Dendritic cell treated with granulocyte-macrophage colony-stimulating factor and Interleukin-4, amounts not matched to agents 40 ng/mL and 50 ng/mL, for 4 days (primary cell): ENCODE results near the gene ADPGK.
"Not testable (repeated sequence)": the region's sequence is repeated elsewhere in the genome, so short reads cannot be mapped to it uniquely, and the experiment has no call there.

Experiments used
- H3K27ac Mint-ChIP-seq: one replicate; pipeline ENCODE4 v1.8.0; 2022; ENCODE audit warnings: mild to moderate bottlenecking, mixed read lengths
- H3K27me3 Mint-ChIP-seq: one replicate; pipeline ENCODE4 v1.8.0; 2022; ENCODE audit warnings: mild to moderate bottlenecking, mixed read lengths
- H3K36me3 Mint-ChIP-seq: one replicate; pipeline ENCODE4 v1.8.0; 2022; ENCODE audit warnings: low read depth, mixed read lengths
- H3K4me1 Mint-ChIP-seq: one replicate; pipeline ENCODE4 v1.8.0; 2022; ENCODE audit warnings: low read depth, mixed read lengths
- H3K4me3 Mint-ChIP-seq: one replicate; pipeline ENCODE4 v1.8.0; 2022; ENCODE audit warnings: mild to moderate bottlenecking, moderate library complexity, mixed read lengths
- H3K9me3 Mint-ChIP-seq: one replicate; pipeline ENCODE4 v1.8.0; 2022; ENCODE audit warnings: mixed read lengths
- intact Hi-C: fragments of 100-400 bp; cut with micrococcal nuclease; formaldehyde crosslinking; loops from one replicate; pipeline ENCODE4 v1.15.0; 2022

Gene ADPGK

DNA sequence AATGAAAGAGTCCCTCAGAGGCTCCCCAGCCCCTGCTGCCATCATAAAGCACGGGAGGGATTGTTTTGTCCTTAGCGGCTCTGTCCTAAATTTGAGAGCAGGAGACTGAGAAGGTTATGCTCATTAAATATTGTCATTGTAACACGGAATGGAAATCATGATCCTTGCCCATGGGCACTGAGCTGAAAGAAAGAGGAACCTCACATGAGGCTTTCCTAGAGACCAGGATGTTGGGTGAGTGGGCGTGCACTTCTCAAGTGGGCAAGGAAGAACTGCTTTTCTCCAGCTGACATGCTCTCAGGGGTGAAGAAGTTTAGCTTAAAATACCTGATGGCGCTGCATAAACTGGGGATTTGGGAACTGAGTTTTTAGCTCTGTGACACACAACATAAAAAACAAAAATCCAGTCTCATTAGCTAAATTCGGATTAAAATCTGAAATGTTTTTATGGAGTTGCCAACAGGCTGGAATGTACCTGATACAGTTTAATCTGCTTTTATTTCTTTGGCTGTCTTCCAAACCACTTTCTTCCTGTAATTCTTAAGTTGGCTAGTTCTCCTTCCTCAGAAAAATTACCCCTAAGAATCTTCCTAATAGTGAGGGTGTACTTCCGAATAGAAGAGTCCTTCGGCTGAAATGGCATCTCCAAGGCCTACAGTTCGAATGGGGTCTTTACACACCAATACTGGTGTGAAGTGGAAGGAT is 31.7 kb downstream of the ADPGK start:
- intact Hi-C loops: no loop called here
- Mint-ChIP-seq H3K9me3 (no peaks in the 10 kb centered on the region), H3K4me3 (no peak overlapping the region), H3K4me1 (peaks cover 56% of the 10 kb centered on the region), H3K36me3 (peaks cover 91% of the 10 kb centered on the region), H3K27me3 (no peaks in the 10 kb centered on the region), H3K27ac (peak overlapping the region; percentile 83)

DNA sequence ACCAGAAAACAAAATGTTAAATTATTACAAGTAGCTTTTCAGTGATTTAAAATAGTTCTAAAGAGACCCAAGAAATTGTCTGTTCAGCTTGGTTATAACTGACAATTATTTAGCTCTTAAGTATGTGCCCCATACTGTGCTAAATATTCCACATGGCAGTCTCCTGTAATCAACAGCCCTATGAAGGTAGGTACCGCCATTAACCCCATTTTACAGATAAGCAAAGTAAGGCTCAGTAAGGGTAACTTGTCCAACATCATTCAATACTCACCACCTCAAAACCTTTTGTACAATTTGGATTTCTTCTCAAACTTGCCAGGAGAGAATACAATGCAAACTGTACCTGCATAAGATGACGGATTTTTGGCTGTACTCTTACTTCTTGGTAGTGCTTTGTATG is 33.9 kb downstream of the ADPGK start:
- no peak overlapping the region for H3K27ac Mint-ChIP-seq
- H3K4me3 Mint-ChIP-seq: no peak overlapping the region
- no peaks in the 10 kb centered on the region for H3K9me3 Mint-ChIP-seq
- peaks cover 34% of the 10 kb centered on the region for H3K4me1 Mint-ChIP-seq
- no peaks in the 10 kb centered on the region for H3K27me3 Mint-ChIP-seq
- H3K36me3 Mint-ChIP-seq: peaks cover 87% of the 10 kb centered on the region
- intact Hi-C loops: no loop called here

DNA sequence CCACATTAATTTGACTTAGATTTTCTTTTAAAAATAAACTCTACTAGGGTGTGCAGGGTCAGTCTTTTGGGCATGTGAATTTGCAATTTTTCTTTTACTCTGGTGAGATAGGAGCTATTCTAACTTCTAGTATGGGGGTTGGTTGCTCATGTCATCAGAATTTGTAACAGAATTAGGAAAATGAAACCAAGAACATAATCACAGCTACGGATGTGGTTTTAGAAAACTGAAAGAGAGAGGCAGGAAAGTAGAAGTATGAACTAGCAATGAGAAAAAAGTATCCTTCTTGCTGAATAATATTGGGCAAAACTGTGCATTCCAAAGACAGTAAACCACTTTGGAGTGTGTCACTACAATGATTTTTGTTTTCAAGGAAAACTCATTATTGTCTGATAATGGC is 43.3 kb downstream of the ADPGK start:
- Mint-ChIP-seq H3K27me3 (no peaks in the 10 kb centered on the region), H3K9me3 (no peaks in the 10 kb centered on the region), H3K36me3 (peaks cover 88% of the 10 kb centered on the region), H3K4me3 (no peak overlapping the region), H3K4me1 (peaks cover 34% of the 10 kb centered on the region), H3K27ac (no peak overlapping the region)
- intact Hi-C loops: no loop called here

DNA sequence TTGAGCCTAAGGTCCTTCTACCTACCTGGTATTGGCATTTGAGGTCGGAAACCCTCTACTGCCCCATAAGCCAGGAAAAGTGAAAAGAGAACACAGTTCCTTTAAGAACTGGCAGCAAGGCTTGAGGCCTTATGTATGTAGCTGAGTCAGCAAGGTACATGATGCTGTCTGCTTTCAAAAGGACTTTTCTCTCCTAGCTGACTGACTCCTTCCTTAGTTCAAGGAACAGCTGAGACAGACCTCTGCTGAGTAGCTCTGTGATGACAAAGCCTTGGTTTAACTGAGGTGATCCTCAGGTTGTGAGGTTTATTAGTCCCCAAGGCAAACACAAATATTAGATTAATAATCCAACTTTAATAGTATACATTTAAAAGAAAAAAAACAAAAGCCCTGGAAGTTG is 45.8 kb downstream of the ADPGK start:
- intact Hi-C loops: no loop called here
- Mint-ChIP-seq H3K27ac (no peak overlapping the region), H3K4me1 (peaks cover 34% of the 10 kb centered on the region), H3K36me3 (peaks cover 81% of the 10 kb centered on the region), H3K4me3 (no peak overlapping the region), H3K27me3 (no peaks in the 10 kb centered on the region), H3K9me3 (no peaks in the 10 kb centered on the region)

- intact Hi-C loops: no loop called here
- H3K4me1 Mint-ChIP-seq: peaks cover 34% of the 10 kb centered on the region
- no peak overlapping the region for H3K27ac Mint-ChIP-seq
- H3K27me3 Mint-ChIP-seq: no peaks in the 10 kb centered on the region
- H3K4me3 Mint-ChIP-seq: no peak overlapping the region
- H3K36me3 Mint-ChIP-seq: peaks cover 79% of the 10 kb centered on the region
- no peaks in the 10 kb centered on the region for H3K9me3 Mint-ChIP-seq
Measured at GRCh38 chr15:72737061-72737460, 46.5 kb downstream of the ADPGK start.

DNA sequence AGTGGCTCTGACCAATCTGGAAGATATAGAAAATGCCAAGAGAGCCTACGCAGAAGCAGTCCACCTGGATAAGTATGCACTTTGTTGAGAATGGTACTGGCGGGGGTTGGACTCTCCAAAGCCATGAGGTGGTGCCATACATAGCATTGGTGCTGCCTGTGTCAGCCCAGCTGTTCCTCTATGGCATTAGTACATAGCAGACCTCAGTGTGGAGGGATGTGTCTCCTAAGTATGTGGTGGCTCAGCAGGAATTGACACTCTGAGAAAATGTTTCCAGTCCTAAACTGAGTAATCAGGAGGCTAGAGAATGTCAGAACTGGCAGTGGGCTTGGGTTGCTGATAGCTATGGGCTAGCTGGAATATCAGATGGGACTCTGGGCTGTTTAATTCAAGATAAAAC is 48.4 kb downstream of the ADPGK start:
- Mint-ChIP-seq H3K36me3 (peaks cover 67% of the 10 kb centered on the region), H3K4me3 (no peak overlapping the region), H3K4me1 (peaks cover 15% of the 10 kb centered on the region), H3K27me3 (no peaks in the 10 kb centered on the region), H3K27ac (no peak overlapping the region), H3K9me3 (no peaks in the 10 kb centered on the region)
- intact Hi-C loops: no loop called here

- no peaks in the 10 kb centered on the region for H3K27me3 Mint-ChIP-seq
- H3K36me3 Mint-ChIP-seq: peaks cover 58% of the 10 kb centered on the region
- no peaks in the 10 kb centered on the region for H3K9me3 Mint-ChIP-seq
- intact Hi-C loops: no loop called here
- peaks cover 6% of the 10 kb centered on the region for H3K4me1 Mint-ChIP-seq
- no peak overlapping the region for H3K4me3 Mint-ChIP-seq
- H3K27ac Mint-ChIP-seq: no peak overlapping the region
Measured at GRCh38 chr15:72733941-72734738, 49.4 kb downstream of the ADPGK start.

DNA sequence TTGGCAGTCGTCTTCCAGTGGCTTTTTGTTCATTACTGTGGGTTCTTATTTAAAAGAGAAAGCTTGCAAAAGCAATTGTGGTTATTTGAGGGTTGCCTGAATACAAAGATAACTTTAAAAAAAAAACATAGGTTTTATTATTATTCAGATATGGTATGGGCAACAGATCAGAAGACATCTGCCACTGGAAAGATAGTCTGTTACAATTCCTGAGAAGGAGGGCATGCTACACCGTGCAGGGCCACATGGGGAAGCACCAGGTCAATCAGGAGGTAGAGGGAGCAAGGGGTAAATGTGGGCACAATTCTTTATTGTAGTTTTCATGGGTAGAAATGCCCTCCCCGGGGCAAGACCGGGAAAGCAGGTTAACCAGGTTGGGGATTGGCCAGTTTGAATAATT is 51.0 kb downstream of the ADPGK start:
- H3K4me3 Mint-ChIP-seq: no peak overlapping the region
- no peaks in the 10 kb centered on the region for H3K27me3 Mint-ChIP-seq
- peaks cover 58% of the 10 kb centered on the region for H3K36me3 Mint-ChIP-seq
- H3K9me3 Mint-ChIP-seq: no peaks in the 10 kb centered on the region
- no peaks in the 10 kb centered on the region for H3K4me1 Mint-ChIP-seq
- no peak overlapping the region for H3K27ac Mint-ChIP-seq
- intact Hi-C loops: no loop called here

GRCh38 chr15:72732086-72732485 is 51.5 kb downstream of the ADPGK start:
- H3K27ac Mint-ChIP-seq: no peak overlapping the region
- H3K4me1 Mint-ChIP-seq: peaks cover under 1% of the 10 kb centered on the region
- H3K36me3 Mint-ChIP-seq: peaks cover 57% of the 10 kb centered on the region
- H3K4me3 Mint-ChIP-seq: no peak overlapping the region
- no peaks in the 10 kb centered on the region for H3K9me3 Mint-ChIP-seq
- intact Hi-C loops: no loop called here
- no peaks in the 10 kb centered on the region for H3K27me3 Mint-ChIP-seq

- intact Hi-C loops: no loop called here
- no peak overlapping the region for H3K27ac Mint-ChIP-seq
- peaks cover 11% of the 10 kb centered on the region for H3K4me1 Mint-ChIP-seq
- H3K9me3 Mint-ChIP-seq: no peaks in the 10 kb centered on the region
- H3K27me3 Mint-ChIP-seq: no peaks in the 10 kb centered on the region
- peaks cover 48% of the 10 kb centered on the region for H3K36me3 Mint-ChIP-seq
- no peak overlapping the region for H3K4me3 Mint-ChIP-seq
Measured at GRCh38 chr15:72728821-72729220, 54.7 kb downstream of the ADPGK start.

GRCh38 chr15:72728249-72728648 is 55.3 kb downstream of the ADPGK start:
- H3K9me3 Mint-ChIP-seq, intact Hi-C loops, H3K4me3 Mint-ChIP-seq, H3K27me3 Mint-ChIP-seq, H3K27ac Mint-ChIP-seq: not testable (repeated sequence)
- H3K4me1 Mint-ChIP-seq: peaks cover 11% of the 10 kb centered on the region
- H3K36me3 Mint-ChIP-seq: peaks cover 48% of the 10 kb centered on the region

DNA sequence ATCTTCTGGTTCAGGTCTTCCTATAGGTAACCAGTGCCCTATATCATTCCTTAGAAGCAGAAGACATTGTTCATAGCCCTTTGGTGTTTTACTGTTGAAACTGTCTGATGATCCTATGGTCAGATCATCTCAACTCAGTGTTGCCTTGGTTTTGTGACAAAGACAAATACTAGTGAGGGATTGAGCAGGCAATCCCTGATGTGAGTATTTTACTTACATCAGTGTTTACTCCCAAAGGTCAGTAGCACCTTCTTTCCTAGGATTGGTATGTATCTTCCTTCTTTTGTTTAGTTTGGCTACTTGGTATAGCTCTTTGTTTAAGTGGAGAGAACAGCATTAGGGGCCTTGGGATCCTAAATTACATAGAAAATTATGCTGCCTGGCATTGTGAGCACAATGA is 56.4 kb downstream of the ADPGK start:
- Mint-ChIP-seq H3K27ac (no peak overlapping the region), H3K27me3 (no peaks in the 10 kb centered on the region), H3K36me3 (peaks cover 39% of the 10 kb centered on the region)

GRCh38 chr15:72725851-72726250 is 57.7 kb downstream of the ADPGK start:
- H3K27me3 Mint-ChIP-seq, H3K4me3 Mint-ChIP-seq, H3K9me3 Mint-ChIP-seq, intact Hi-C loops: not testable (repeated sequence)
- peak overlapping the region; percentile 9 for H3K27ac Mint-ChIP-seq
- H3K4me1 Mint-ChIP-seq: peaks cover 11% of the 10 kb centered on the region
- H3K36me3 Mint-ChIP-seq: peaks cover 32% of the 10 kb centered on the region

More for the DNA sequence above, 56.4 kb downstream of the ADPGK start:
- no peaks in the 10 kb centered on the region for H3K9me3 Mint-ChIP-seq
- intact Hi-C loops: no loop called here
- no peak overlapping the region for H3K4me3 Mint-ChIP-seq
- peaks cover 11% of the 10 kb centered on the region for H3K4me1 Mint-ChIP-seq

- Mint-ChIP-seq H3K27ac (no peak overlapping the region), H3K4me3 (no peak overlapping the region), H3K36me3 (peaks cover 32% of the 10 kb centered on the region), H3K27me3 (no peaks in the 10 kb centered on the region), H3K4me1 (peaks cover 11% of the 10 kb centered on the region), H3K9me3 (no peaks in the 10 kb centered on the region)
- intact Hi-C loops: no loop called here
Measured at GRCh38 chr15:72725446-72725845, 58.1 kb downstream of the ADPGK start.
